GM12801 (cell line): Measurements from ENCODE around the gene PAXX.

Experiments used
- CTCF ChIP-seq: IDR thresholded peaks from one replicate; pipeline ENCODE4 v1.5.1; 2011; ENCODE audit warnings: control low read depth; ENCODE audit not compliant: insufficient read length; ENCODE audit errors: extremely low read depth

Gene PAXX

GRCh38 chr9:136991993-136992818 is at the start of gene PAXX:
TSS of gene PAXX (plus strand) at chr9:136992422. CDS start at chr9:136992444, 22 bp downstream.
- no peak for TF ChIP-seq CTCF

- TF ChIP-seq CTCF: no peak
These were observed 49.4 kb upstream of the PAXX start for GRCh38 chr9:136942881-136943230.

- no peak for TF ChIP-seq CTCF
These were observed 48.7 kb upstream of the PAXX start for GRCh38 chr9:136943291-136944211.

- no peak for TF ChIP-seq CTCF
These were observed 48.1 kb upstream of the PAXX start for GRCh38 chr9:136944212-136944518.

- no peak for TF ChIP-seq CTCF
These were observed 47.5 kb upstream of the PAXX start, which contains the start of the genes C8G and FBXW5 for GRCh38 chr9:136944519-136945332. TSS of gene C8G (plus strand) at chr9:136945243. CDS start at chr9:136945321, 78 bp downstream. TSS of gene FBXW5 (minus strand) at chr9:136944738. CDS start at chr9:136944083, 655 bp downstream.

GRCh38 chr9:136945333-136946227 is 46.6 kb upstream of the PAXX start:
- TF ChIP-seq CTCF: no peak
